Gastroesophageal sphincter (tissue), 3 donors: ENCODE measurements around the gene PRXL2A.

Source experiments
- EP300 ChIP-seq: sonication (generic); formaldehyde crosslinking; IDR thresholded peaks from one replicate; pipeline ENCODE4 v1.6.1; 2017; ENCODE audit warnings: antibody characterized with exemption, mild to moderate bottlenecking
- POLR2A ChIP-seq, 2 donors: fragments of 450-650 bp; IDR thresholded peaks; one replicate each; pipeline ENCODE4 v1.6.1; 2017; ENCODE audit warnings: antibody characterized with exemption in 2 of 2, mild to moderate bottlenecking in 2 of 2, moderate library complexity in 1 of 2
- POLR2AphosphoS5 ChIP-seq: sonication (generic); formaldehyde crosslinking; IDR thresholded peaks from one replicate; pipeline ENCODE4 v1.6.1; 2017; ENCODE audit warnings: antibody characterized with exemption
- TF ChIP-seq, protein P1 (sequence below), 4 experiments: fragments of 200-600 bp in 2 of 4; fragments of 450-650 bp in 2 of 4; sonication (generic) in 1 of 4; IDR thresholded peaks; one replicate each; pipeline ENCODE4 v1.5.1; 2017 to 2019; ENCODE audit warnings: antibody characterized with exemption in 4 of 4, mild to moderate bottlenecking in 2 of 4, moderate library complexity in 2 of 4

GRCh38 chr10:80411267-80411668 lies 2.9 kb downstream of the PRXL2A start:
- TF ChIP-seq, protein P1, sequence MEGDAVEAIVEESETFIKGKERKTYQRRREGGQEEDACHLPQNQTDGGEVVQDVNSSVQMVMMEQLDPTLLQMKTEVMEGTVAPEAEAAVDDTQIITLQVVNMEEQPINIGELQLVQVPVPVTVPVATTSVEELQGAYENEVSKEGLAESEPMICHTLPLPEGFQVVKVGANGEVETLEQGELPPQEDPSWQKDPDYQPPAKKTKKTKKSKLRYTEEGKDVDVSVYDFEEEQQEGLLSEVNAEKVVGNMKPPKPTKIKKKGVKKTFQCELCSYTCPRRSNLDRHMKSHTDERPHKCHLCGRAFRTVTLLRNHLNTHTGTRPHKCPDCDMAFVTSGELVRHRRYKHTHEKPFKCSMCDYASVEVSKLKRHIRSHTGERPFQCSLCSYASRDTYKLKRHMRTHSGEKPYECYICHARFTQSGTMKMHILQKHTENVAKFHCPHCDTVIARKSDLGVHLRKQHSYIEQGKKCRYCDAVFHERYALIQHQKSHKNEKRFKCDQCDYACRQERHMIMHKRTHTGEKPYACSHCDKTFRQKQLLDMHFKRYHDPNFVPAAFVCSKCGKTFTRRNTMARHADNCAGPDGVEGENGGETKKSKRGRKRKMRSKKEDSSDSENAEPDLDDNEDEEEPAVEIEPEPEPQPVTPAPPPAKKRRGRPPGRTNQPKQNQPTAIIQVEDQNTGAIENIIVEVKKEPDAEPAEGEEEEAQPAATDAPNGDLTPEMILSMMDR (IDR thresholded peaks at IDR 0.05): no peak
- TF ChIP-seq POLR2A (IDR thresholded peaks at IDR 0.05) (no peak), EP300 (no peak), POLR2AphosphoS5 (no peak)
